RWPE2 (cell line): Measurements from ENCODE around the gene SIL1.

Experiments
- ATAC-seq: fragments of 200-7000 bp; cut with Tn5 transposase; 3 replicates; pipeline ENCODE4 v1.9.1; 2021; ENCODE audit warnings: low read depth
- DNase-seq: peaks from one replicate; pipeline ENCODE4 v3.0.0-alpha.2; 2020; ENCODE audit warnings: low spot score
- H3K27ac ChIP-seq: fragments of 450-650 bp; 2 replicates; pipeline ENCODE4 v1.5.1; 2017; ENCODE audit warnings: mild to moderate bottlenecking; ENCODE audit not compliant: poor library complexity, severe bottlenecking
- H3K27me3 ChIP-seq: fragments of 250-450 bp; sonication (Bioruptor Pico); 2 replicates; pipeline ENCODE4 v1.5.1; 2021; ENCODE audit warnings: mild to moderate bottlenecking, moderate library complexity; ENCODE audit not compliant: insufficient read depth, poor library complexity, severe bottlenecking
- H3K36me3 ChIP-seq: fragments of 250-450 bp; sonication (Bioruptor Pico); 2 replicates; pipeline ENCODE4 v1.5.1; 2020; ENCODE audit warnings: low read depth, mild to moderate bottlenecking, moderate library complexity
- H3K4me1 ChIP-seq: fragments of 250-450 bp; sonication (Bioruptor Pico); 2 replicates; pipeline ENCODE4 v1.5.1; 2021; ENCODE audit warnings: mild to moderate bottlenecking, moderate library complexity; ENCODE audit not compliant: insufficient read depth, poor library complexity, severe bottlenecking
- H3K4me3 ChIP-seq: fragments of 250-450 bp; sonication (Bioruptor Pico); 2 replicates; pipeline ENCODE4 v1.5.1; 2021; ENCODE audit warnings: mild to moderate bottlenecking, moderate library complexity; ENCODE audit not compliant: severe bottlenecking
- H3K9me3 ChIP-seq: fragments of 250-450 bp; sonication (Bioruptor Pico); 2 replicates; pipeline ENCODE4 v1.5.1; 2021; ENCODE audit warnings: mild to moderate bottlenecking, moderate library complexity; ENCODE audit not compliant: severe bottlenecking
- CTCF ChIP-seq: fragments of 450-650 bp; IDR thresholded peaks from one replicate; pipeline ENCODE4 v1.5.1; 2017; ENCODE audit warnings: mild to moderate bottlenecking, moderate library complexity; ENCODE audit not compliant: poor library complexity, severe bottlenecking

The SIL1 gene

GRCh38 chr5:139151902-139152301 is 46.3 kb downstream of the SIL1 start:
- ATAC-seq (no peak), DNase-seq (no peak)
- TF ChIP-seq CTCF = no peak
- Histone ChIP-seq H3K4me3 (no peak overlapping the region), H3K27me3 (no peaks in the 10 kb centered on the region), H3K4me1 (peaks cover 11% of the 10 kb centered on the region), H3K9me3 (no peaks in the 10 kb centered on the region), H3K27ac (no peak overlapping the region), H3K36me3 (0 out of 2 replicates have a peak, but pooled peaks cover 2% of the 10 kb centered on the region)

GRCh38 chr5:139150367-139150999 is 47.7 kb downstream of the SIL1 start:
- Histone ChIP-seq H3K4me1 (peaks cover 11% of the 10 kb centered on the region), H3K27me3 (no peaks in the 10 kb centered on the region), H3K9me3 (no peaks in the 10 kb centered on the region), H3K4me3 (no peak overlapping the region), H3K36me3 (0 out of 2 replicates have a peak, but pooled peaks cover 2% of the 10 kb centered on the region), H3K27ac (no peak overlapping the region)
- no peak for ATAC-seq
- no peak for TF ChIP-seq CTCF
- no peak for DNase-seq

- Histone ChIP-seq H3K36me3 (0 out of 2 replicates have a peak, but pooled peaks cover 2% of the 10 kb centered on the region), H3K27ac (no peak overlapping the region), H3K9me3 (no peaks in the 10 kb centered on the region), H3K4me3 (no peak overlapping the region), H3K4me1 (peaks cover 11% of the 10 kb centered on the region), H3K27me3 (no peaks in the 10 kb centered on the region)
- DNase-seq (no peak), ATAC-seq (no peak)
- TF ChIP-seq CTCF = no peak
These were observed 48.5 kb downstream of the SIL1 start for GRCh38 chr5:139149477-139150199.

GRCh38 chr5:139148986-139149385 is 49.2 kb downstream of the SIL1 start:
- no peak for TF ChIP-seq CTCF
- Histone ChIP-seq H3K27me3 (no peaks in the 10 kb centered on the region), H3K36me3 (0 out of 2 replicates have a peak, but pooled peaks cover 2% of the 10 kb centered on the region), H3K9me3 (no peaks in the 10 kb centered on the region), H3K4me1 (peaks cover 11% of the 10 kb centered on the region), H3K4me3 (no peak overlapping the region), H3K27ac (no peak overlapping the region)
- ATAC-seq (no peak), DNase-seq (no peak)

- Histone ChIP-seq H3K9me3 (no peaks in the 10 kb centered on the region), H3K27me3 (no peaks in the 10 kb centered on the region), H3K4me1 (peaks cover 11% of the 10 kb centered on the region), H3K4me3 (no peak overlapping the region), H3K36me3 (0 out of 2 replicates have a peak, but pooled peaks cover 2% of the 10 kb centered on the region), H3K27ac (no peak overlapping the region)
- DNase-seq (no peak), ATAC-seq (peak; percentile 62)
- no peak for TF ChIP-seq CTCF
These were observed 49.9 kb downstream of the SIL1 start for GRCh38 chr5:139148306-139148705.
